GM12864 (cell line): ENCODE data around the gene RILP.
A peak's percentile ranks its signal among the peaks of the same experiment; 100 is the strongest.

Experiments used
- DNase-seq: peaks from one replicate; pipeline ENCODE4 v3.0.0-alpha.2; 2011; ENCODE audit warnings: low read depth
- H3K4me3 ChIP-seq: 2 replicates; pipeline ENCODE4 v1.5.1; 2011; ENCODE audit warnings: mild to moderate bottlenecking, low read depth, low read length, control low read depth
- TF ChIP-seq, protein P1 (sequence below): IDR thresholded peaks from 2 replicates; pipeline ENCODE4 v1.5.1; 2011; ENCODE audit warnings: low read depth, mild to moderate bottlenecking, moderate library complexity, low read length, control low read depth, inconsistent platforms; ENCODE audit errors: missing control alignments

The RILP gene

DNA sequence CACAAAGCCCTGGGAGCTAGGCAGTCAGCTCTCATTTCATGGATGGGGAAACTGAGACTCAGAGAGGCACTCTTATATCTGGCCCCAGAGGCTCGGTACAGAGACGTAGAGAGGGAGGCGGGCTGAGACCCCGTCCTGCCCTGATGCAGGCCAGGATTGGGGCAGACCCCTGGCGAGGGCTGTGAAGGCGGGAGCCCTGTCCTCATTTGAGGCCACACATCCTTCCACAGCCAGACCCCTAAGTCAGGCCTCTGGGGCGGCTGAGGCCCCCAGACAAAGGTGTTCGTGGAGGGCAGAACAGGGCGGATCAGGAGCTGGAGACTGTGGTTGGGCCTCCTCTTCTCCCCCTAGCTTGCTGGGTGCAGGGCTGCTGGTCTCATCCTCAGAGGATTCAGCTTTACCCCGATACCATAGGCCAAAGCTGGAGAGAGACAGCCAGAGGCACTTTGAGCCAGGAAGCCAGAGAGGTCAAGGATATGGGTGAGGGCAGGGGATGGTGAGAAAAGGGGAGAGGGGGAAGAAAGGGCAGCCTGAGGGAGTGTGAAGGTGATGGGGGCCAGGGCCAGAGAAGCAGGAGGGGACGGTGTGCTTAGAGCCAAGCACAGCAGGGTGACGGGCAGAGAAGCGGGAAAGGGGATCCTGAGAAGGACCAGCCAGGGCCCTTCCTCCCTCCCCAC, 3.3 kb downstream of the RILP start:
- H3K4me3 ChIP-seq: no peak overlapping the region
- no peak for DNase-seq
- TF ChIP-seq, protein P1, sequence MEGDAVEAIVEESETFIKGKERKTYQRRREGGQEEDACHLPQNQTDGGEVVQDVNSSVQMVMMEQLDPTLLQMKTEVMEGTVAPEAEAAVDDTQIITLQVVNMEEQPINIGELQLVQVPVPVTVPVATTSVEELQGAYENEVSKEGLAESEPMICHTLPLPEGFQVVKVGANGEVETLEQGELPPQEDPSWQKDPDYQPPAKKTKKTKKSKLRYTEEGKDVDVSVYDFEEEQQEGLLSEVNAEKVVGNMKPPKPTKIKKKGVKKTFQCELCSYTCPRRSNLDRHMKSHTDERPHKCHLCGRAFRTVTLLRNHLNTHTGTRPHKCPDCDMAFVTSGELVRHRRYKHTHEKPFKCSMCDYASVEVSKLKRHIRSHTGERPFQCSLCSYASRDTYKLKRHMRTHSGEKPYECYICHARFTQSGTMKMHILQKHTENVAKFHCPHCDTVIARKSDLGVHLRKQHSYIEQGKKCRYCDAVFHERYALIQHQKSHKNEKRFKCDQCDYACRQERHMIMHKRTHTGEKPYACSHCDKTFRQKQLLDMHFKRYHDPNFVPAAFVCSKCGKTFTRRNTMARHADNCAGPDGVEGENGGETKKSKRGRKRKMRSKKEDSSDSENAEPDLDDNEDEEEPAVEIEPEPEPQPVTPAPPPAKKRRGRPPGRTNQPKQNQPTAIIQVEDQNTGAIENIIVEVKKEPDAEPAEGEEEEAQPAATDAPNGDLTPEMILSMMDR: no peak

DNA sequence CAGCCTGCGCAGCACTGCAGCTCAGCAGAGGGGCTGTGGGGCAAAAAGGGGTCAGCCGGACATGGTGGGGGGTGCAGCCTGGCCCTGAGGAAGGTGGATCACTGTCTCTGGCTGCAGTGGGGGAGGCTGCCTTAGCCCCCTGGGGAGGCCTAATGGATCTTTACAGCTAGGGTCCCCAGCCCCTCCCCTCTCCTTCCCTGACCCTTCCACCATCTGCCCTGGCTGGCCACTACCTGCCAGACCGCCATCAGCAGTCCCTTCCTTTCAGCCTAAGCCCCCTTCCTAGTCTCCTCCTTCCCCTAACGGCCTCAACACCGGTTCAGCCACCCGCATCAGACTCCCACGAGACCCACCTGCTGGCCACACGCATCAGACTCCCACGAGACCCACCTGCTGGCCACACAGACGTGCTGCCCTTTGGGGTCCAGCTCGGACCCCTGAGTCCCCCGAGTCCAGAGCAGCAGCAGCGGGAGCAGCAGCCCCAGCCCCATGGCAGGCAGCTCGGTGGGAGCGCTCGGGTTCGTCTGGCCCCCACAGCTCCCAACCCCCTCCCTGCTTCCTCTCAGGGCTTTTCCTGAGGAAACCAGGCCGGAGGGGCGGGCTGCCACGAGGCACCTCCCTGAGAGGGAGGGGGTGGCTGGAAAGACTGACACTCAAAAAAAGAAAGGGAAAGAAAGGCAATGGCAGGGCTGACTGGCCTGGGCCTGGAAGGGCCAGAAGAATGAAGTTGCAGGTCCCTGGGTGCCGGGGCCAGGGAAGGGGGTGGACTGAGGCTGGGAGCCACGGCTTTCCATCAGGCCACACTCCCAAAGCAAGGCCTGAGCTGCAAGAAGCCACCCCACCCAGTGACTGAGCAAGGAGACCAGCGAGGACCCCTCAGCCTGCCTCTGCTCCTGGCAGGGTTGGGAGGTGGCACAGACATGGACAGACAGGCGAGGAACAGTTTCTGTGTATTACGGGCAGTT, 4.2 kb downstream of the RILP start, which contains the start of gene SCARF1:
TSS of gene SCARF1 (minus strand) at position 526 of the 965 bp plus-strand sequence. CDS start at position 491, 35 bp downstream.
- H3K4me3 ChIP-seq: peak within 1 kb of the TSS; percentile 61; the same call in 1 of the 2 replicates
- TF ChIP-seq, protein P1: no peak
- DNase-seq: no peak

DNA sequence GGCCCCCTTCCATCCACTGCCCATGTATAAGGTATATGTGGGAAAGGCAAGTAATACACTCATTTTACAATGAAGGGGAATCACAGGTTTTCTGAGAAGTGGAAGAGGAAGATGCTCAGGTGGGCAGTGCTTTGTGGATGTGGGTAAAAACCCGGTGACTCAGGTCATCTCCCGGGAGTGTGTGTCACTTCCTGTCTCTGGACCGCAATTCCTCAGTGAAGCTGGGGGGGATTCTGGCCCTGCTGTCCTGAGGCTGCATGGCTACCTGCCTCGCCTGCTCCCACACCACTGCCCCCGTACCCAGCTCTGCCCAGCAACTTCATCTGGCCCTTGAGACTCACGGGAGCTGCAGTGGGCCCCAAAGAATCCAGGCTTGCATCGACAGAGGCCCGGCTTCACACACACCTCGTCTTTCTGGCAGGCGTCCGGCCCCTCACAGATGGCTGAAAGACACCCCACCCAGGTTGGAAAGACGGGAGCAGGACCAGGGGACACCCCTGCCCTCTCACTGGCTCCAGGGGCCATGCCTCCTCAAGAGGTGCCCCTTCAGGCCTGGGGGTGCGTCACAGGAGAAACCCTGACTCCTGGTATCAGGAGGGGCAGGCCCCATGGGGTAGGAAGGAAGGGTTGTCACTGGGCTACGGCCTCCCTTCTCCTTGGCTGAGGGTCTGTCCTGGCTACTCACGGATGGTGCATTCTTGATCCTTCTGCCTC, 5.0 kb downstream of the RILP start:
- peak overlapping the region; percentile 61; the same call in 1 of the 2 replicates for H3K4me3 ChIP-seq
- no peak for DNase-seq
- TF ChIP-seq, protein P1: no peak

DNA sequence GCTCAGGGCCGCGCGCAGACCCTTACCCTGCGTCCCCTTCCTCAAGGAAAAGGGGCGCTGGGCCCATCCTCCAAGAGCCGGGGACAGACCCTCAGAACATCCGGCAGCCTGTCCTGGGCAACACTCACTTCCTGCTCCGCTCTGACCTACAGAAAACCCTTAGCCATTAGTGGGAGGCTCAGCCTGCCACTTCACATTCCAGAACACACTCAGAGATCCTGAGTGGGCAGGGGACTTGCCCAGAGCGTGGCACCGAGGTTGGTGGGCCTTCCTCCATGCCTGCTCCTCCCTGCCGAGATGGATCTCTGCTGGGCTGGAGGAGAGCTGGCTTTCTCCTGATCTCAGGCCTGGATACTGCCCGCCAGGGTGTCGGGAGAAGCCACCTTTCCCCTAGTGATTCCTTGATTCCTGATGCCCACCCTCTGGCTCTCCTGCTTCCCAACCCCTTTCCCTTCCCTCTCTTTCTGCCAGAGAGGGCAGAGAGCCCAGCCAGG, 5.6 kb downstream of the RILP start:
- H3K4me3 ChIP-seq: peak overlapping the region; percentile 61
- no peak for DNase-seq
- TF ChIP-seq, protein P1: no peak

DNA sequence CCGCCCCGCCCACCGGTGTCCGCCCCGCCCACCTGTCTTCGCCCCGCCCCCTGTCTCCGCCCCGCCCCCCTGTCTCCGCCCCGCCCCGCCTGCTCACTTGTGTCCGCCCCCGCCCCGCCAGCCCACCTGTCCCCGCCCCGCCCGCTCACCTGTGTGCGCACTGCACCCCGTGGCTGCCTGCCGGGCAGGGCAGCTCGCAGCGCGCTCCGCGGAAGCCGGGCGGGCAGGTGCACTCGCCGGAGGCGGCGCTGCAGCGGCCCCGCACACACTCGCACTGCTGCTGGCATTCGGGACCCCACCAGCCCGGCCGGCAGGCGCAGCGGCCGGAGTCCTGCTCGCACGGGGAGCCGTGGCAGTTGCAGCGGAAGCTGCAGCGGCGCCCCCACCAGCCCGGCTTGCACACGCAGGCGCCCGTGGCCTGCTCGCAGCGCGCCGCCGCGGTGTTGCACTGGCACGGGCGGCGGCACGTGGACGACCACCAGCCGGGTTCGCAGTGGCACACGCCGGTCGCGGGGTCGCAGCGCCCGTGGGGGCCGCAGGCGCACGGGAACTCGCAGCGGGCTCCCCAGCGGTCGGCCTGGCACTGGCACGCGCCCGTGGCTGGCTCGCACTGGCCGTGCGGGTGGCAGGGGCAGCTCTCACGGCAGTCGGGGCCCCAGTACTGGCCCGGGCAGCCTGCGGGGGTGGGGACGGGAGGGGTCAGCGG, 6.2 kb downstream of the RILP start:
- H3K4me3 ChIP-seq: peak overlapping the region; percentile 61
- TF ChIP-seq, protein P1: peak; percentile 45
- DNase-seq: no peak

DNA sequence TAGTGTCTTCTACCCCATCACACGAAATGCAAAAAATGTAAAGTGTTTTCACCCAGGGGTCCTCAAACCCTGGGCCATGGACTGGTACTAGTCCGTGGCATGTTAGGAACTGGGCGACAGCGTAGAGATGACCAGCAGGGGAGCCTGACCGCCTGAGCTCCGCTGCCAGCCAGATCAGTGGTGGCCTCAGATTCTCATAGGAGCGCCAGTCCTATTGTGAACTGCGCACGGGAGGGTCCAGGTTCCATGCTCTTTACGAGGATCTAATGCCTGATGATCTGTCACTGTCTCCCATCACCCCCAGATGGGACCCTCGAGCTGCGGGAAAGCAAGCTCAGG, 8.6 kb downstream of the RILP start:
- DNase-seq: no peak
- TF ChIP-seq, protein P1: no peak
- no peak overlapping the region for H3K4me3 ChIP-seq
